ELR (cell line): ENCODE data around the gene CGAS.
"Not testable (repeated sequence)": the region's sequence is repeated elsewhere in the genome, so short reads cannot be mapped to it uniquely, and the experiment has no call there.

ENCODE experiments used
- DNase-seq: peaks from one replicate; pipeline ENCODE4 v3.0.0-alpha.2; 2015; ENCODE audit warnings: low read depth

CGAS gene

GRCh38 chr6:73395875-73396274 is 56.2 kb downstream of the CGAS start:
- DNase-seq, result no peak

DNA sequence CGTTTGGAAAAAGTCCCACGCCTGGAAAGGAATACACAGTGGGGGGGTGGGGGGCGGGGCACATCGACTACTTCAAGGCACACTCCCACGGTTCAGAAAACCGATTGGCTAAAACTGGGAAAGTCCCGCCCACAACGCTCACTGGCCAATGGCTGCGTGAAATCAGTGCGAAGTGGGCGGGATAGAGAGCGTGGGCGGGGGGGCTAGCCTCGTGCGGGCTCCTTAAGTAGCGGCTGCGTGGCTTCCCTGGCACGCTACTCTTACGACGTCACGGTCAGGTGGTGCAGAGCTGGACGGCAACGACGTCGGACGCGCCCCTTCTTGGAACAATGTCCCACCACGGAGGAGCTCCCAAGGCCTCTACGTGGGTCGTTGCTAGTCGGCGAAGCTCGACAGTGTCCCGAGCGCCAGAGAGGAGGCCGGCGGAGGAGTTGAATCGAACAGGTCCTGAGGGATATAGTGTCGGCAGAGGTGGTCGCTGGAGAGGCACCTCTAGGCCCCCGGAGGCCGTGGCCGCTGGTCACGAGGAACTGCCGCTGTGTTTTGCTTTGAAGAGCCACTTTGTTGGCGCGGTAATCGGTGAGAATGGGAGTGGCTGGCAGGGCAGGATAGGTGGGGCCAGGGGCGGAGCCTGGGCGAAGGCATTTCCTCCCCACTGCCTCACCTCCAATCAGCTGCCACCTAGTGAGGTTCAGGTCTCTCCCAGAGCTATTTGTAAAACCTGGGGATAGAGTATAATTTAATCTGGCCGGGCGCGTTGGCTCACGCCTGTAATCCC is 57.3 kb downstream of the CGAS start, which contains the start of gene DDX43:
TSS of gene DDX43 (plus strand) at position 252 of the 778 bp plus-strand sequence. CDS start at position 330, 78 bp downstream.
- no peak for DNase-seq

DNA sequence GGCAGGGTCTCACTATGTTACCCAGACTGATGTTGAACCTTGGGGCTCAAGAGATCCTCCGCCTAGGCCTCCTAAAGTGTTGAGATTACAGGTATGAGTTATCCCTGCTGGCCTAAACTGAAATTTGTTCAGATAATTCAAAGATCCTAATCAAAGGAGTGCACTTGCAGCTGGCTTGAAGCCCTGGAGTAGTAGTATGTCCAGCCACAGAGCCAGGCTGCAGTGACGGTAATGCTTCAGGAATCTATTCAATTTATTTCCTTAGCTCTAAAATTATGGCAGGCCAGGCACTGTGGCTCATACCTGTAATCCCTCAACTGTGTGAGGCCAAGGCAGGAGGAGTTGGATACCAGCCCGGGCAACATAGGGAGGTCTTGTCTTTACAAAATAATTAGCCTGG is 58.8 kb downstream of the CGAS start:
- peak; percentile 22 for DNase-seq

DNA sequence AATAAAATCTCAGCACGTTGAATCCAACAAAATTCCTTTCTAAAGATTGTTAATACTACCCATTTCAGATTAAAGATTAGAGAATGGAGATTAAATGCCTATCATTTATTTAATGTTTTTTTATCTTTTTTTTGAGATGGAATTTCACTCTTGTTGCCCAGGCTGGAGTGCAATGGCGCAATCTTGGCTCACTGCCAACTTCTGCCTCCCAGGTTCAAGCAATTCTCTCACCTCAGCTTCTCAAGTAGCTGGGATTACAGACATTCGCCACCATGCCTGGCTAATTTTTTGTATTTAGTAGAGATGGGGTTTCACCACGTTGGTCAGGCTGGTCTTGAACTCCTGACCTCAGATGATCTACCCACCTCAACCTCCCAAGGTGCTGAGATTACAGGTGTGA is 59.9 kb downstream of the CGAS start:
- DNase-seq, result not testable (repeated sequence)

- no peak for DNase-seq
These were observed 60.4 kb downstream of the CGAS start for GRCh38 chr6:73391675-73392074.

DNA sequence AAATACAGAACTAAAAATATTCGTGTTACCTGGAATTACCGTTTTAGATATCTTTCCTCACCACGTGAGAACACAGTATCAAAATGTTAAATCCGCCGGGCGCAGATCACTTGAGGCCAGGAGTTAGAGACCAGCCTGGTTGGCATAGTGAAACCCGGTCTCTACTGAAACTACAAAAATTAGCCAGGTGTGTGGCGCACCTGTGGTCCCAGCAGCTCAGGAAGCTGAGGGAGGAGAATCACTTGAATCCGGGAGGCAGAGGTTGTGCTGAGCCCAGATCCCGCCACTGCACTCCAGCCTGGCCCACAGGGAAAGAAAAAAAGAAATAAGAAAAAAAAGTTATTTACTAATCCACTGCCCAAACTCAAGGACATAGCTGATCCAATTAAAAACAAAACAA is 62.2 kb downstream of the CGAS start:
- DNase-seq, result no peak

- DNase-seq, result peak; percentile 87
These were observed 63.1 kb downstream of the CGAS start for GRCh38 chr6:73388800-73389512.

GRCh38 chr6:73388433-73388799 is 63.7 kb downstream of the CGAS start:
- no peak for DNase-seq

GRCh38 chr6:73382462-73383113 is 69.5 kb downstream of the CGAS start:
- peak; percentile 61 for DNase-seq

DNA sequence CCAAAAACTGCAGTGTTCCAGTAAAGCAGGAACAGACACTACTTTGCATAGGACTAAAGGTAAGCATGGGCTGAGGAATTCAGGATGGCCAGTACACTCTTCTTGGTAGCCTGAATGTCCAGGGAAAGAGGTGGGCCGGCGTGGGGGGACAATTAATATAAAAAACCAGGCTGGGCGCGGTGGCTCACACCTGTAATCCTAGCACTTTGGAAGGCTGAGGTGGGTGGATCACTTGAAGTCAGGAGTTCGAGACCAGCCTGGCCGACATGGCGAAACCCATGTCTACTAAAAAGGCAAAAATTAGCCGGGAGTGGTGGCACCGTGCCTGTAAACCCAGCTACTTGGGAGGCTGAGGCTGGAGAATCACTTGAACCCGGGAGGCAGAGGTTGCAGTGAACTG is 70.6 kb downstream of the CGAS start:
- DNase-seq, result not testable (repeated sequence)

DNA sequence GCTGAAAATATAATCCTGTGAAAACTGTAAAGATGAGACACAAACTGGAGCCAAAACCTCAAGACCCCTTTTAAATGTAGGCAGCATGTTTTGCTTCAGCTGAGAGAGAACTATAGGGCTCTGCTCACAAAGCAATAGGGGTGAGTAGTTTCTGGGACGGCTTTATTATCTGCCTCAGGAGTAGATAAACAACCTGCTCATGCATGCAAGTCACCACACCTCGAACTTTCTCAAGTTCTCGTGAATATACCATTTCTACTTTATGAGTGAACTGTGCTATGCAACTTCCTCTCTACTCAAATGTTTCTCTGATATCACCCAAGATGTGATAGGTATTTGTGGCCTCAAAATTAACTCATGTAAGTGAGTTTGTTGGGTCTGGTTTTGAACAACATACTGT is 74.9 kb downstream of the CGAS start:
- no peak for DNase-seq

DNA sequence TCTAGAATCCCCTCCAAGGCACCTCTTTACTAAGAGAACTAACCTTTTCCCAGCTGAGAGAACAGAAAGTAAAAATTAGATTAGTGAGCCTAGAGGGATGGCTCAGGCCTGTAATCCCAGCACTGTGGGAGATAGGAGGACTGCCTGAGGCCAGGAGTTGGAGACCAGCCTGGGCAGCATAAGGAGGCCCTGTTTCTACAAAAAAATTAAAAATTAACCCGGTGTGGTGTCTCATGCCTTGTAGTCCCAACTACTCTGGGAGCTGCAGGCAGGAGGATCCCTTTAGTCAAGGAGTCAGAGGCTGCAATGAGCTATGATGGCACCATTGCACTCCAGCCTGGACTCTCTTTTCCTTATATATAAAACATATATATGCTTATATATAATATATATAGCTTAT is 76.9 kb downstream of the CGAS start:
- DNase-seq, result no peak
